ENCODE data around the gene UBE2C.

Gene UBE2C

DNA sequence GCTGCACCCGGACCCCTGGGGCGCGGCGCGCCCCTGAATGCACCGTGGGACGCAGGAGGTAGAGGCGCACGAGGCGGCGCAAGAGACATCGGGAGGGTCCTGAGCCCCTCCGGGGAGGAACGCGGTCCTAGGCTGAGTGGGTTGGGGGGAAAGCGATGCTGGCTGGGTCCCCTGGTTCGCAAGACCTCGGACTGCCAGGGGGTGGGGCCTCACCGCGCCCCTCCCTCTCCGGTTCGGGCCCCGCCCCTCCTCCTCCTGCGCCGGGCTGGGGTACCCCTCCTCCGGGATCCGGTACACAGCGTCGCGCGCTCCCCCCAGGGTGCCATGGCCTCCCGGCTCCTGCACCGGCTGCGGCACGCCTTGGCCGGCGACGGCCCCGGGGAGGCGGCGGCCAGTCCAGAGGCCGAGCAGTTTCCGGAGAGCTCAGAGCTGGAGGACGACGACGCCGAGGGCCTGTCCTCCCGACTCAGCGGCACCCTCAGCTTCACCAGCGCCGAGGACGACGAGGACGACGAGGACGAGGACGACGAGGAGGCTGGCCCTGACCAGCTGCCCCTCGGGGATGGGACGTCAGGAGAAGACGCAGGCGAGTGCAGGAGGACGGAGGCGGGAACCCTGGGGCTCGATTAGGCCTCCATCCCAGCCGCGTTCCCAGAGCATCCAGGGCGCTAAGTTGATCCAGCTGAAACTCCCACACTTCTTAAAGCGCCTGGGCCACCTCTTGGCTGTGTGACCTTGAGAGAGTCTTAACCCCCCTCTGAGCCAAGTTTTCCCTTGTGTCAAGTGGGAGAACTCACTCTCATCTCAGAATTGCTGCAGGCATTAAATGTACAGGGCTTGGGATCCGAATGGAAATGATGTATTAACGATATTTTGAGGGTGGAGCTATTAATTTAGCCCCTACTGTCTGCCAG lies 21.7 kb downstream of the UBE2C start:
- DNase-seq, result no peak

DNA sequence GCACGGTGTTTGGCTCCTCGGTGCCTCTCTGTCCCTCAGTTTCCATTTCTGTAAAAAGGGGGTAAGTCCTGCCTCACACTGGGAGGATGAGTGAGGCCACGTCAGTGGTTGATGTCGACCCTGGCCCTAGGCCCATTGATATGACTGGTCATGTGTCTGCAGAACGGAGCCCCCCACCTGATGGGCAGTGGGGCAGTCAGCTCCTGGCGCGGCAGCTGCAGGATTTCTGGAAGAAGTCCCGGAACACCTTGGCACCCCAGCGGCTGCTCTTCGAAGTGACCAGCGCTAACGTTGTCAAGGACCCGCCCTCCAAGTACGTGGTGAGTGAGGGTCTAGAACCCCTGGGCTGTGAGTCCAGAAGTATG lies 22.3 kb downstream of the UBE2C start:
- DNase-seq, result no peak

DNA sequence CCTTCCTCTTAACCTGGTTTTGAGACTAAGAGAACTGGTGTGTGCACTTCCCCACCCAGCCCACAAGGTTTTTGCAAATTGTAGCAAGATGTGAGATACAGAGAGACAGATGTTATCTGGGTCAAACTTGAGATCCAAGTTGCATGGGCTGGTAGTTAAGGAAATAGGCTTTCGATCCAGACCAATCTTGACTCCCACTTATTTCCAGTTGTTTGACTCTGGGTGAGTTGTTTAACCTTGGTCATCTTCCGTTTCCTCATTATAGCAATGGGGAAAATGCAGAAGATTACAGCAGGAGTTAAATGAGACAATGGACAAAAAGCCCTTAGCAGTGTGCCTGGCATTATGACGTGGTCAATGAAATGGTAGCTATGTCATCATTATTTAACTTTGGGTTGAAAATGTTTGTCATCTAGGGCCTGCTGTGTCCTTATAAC lies 22.9 kb downstream of the UBE2C start:
- DNase-seq, result no peak

GRCh38 chr20:45835825-45836224 lies 23.4 kb downstream of the UBE2C start:
- DNase-seq, result no peak

DNA sequence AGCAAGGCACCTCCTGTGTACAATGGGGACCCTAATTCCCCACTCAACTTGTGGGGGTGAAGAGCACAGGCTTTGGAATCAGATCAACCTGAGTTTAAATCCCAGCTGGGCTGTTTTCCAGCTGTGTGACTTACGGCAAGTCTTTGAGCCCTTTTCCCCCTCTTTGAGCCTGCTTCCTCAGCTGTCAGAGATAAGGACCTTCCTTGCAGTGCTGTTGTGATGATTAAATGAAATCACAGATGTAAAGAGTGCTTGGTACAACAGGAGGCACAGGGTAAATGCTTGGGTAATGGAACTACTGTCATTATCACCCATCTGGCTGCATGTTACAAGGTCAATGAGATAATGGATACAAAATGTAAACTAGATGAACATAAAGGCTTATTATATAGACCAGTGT lies 24.4 kb downstream of the UBE2C start:
- DNase-seq, result no peak

DNA sequence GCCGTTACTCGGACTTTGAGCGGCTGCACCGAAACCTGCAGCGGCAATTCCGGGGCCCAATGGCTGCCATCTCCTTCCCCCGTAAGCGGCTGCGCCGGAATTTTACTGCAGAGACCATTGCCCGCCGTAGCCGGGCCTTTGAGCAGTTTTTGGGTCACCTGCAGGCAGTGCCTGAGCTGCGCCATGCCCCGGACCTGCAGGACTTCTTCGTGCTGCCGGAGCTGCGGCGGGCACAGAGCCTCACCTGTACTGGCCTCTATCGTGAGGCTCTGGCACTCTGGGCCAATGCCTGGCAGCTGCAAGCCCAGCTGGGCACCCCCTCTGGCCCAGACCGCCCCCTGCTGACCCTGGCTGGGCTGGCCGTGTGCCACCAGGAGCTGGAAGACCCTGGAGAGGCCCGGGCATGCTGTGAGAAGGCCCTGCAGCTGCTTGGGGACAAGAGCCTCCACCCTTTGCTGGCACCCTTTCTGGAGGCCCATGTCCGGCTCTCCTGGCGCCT lies 28.3 kb downstream of the UBE2C start:
- DNase-seq, result no peak

GRCh38 chr20:45841407-45842129 lies 29.1 kb downstream of the UBE2C start:
- no peak for DNase-seq

- DNase-seq, result no peak
Observed at GRCh38 chr20:45842169-45842812, 29.8 kb downstream of the UBE2C start.

DNA sequence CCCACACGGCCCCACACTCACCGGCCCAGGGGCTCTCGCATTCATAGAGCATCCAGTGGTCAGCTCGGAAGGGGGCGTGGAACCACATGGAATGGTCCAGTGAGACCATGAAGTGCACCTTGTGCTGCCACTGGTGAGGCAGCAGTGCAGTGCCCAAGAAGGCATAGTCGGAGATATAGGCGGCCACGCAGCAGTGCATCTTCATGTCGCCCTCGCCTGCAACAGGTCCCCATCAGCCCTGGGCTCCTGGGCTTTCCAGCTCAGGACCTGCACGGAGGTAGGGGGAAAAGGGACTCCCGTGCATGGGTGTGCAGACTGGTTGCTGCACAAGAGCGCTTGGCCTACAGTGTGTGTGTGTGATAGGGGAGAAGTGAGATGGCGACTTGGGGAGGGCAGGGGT lies 31.1 kb downstream of the UBE2C start:
- no peak for DNase-seq

DNA sequence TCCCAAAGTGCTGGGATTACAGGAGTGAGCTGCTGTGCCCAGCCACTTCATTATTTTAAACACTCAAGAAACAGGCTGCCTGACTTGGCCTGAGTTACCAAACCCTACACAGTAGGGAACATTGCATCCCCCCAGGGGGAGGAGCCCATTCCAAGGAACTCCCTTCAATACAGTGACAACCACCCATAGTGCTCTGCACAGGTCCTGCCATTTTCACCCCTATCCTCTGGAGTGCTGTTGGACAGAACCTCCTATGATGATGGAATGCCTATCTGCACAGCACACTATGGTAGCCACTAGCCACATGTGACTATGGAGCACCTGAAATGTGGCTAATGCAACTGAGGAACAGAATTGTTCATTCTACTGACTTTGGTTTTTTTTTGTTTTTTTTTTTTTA lies 33.0 kb downstream of the UBE2C start:
- DNase-seq, result no peak

- no peak for DNase-seq
Observed at GRCh38 chr20:45848421-45848820, 36.0 kb downstream of the UBE2C start.

DNA sequence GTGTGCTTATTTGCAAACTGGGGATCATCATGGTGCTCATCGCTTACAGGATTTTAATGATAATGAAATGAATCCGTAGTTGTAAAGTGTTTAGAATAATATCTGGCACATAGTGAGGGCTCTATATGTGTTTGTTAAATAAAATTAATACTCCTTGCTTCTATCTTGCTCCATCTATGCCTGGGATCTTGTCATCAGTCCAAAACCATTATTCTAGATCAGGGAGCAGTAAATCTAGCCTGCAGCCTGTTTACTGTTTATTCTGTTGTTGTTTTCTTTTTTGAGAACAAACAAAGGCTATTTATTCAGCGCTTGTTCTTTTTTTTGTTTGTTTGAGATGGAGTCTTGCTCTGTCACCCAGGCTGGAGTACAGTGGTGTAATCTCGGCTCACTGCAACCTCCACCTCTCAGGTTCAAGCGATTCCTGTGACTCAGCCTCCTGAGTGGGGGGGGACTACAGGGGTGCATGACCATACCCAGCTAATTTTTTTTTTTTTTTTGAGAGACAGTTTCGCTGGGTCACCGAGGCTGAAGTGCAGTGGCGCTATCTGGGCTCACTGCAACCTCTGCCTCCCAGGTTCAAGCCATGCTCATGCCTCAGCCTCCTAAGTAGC lies 36.6 kb downstream of the UBE2C start:
- no peak for DNase-seq

DNA sequence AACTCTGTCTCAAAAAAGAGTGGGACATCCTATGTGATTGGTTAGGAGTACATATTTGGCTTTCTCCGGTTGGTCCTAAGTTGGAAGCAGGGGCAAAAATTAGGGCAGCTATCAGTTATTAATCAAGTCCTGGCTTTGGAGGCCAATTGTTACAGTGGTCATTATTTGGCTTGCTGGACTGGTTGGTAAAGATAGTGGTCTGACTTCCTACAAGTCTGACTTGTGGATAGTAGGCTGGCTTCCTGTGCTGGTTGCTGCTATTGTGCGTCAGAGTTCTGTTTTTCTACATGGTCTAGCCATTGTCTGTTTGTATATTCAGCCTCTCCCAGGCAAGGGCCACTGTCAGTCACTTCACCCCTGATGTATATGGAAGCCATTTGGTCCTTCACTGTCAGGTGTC lies 37.8 kb downstream of the UBE2C start:
- DNase-seq, result no peak

DNA sequence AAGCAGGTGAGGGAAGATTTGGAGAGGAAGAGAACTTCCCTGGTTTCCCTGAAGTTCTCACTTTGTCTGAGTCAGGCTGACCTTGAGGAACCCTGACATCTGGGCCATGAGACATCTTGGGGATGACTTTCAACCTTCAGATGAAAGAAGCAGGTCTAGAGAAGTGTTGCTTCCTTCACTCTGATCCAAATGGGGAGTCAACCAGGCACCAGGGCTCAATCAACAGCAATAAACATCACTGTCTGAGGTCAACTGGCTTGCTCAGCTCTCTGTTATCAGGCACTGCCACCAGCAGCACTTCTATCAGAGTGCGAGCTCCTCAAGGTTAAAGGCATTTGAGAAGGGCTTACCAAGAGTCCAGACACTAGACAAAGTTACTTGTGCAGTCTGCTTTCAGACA lies 38.5 kb downstream of the UBE2C start:
- DNase-seq, result no peak

DNA sequence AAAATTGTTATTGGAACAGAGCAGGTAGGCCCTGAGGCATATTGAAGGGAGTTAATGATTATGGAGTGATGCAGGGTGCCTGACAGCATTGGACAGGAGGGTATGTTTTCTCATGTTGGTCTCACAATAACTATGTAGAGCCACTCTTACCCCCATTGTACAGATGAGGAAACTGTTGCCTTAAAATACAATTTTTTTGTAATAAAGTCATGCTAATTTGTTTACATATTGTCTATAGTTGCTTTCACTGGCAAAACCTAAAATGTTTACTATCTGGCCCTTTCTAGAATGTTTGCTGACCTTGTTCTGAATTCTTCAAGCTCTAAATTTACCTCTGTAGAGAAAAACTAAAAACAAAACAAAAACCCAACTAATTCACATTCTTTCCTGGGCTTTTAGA lies 39.1 kb downstream of the UBE2C start:
- DNase-seq, result no peak

DNA sequence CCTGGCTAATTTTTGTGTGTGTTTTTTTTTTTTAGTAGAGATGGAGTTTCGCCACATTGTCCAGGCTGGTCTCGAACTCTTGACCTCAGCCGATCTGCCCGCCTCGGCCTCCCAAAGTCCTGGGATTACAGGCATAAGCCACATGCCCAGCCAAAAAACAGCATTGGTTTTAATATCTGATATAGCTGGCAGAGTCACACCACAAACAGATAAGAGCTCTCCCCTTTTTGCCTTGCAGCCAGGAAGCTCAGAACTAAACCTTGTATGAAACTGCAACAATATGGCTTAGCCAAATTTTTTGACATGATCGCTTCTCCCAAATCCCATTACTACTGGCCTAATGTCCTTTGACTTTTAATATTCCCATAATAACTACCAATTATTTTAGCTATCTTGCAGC lies 39.9 kb downstream of the UBE2C start:
- DNase-seq, result no peak

DNA sequence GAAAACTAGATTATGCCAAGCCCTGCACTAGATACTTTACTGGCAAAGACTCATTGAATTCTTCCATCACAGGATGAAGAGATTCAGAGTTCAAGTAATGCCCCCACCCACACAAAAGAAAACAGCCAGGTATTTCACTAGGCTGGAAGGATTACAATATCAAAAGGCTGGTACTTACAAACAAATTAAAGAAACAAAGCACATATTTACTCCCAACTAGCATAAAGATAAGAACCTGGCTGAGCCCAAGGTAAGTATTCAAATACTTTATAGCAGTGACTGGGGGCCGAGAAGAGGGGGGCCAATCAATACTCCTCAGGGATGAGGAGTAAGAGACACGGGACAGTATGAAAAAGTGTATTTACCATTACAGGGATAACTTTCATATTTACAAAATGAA lies 41.0 kb downstream of the UBE2C start:
- no peak for DNase-seq

DNA sequence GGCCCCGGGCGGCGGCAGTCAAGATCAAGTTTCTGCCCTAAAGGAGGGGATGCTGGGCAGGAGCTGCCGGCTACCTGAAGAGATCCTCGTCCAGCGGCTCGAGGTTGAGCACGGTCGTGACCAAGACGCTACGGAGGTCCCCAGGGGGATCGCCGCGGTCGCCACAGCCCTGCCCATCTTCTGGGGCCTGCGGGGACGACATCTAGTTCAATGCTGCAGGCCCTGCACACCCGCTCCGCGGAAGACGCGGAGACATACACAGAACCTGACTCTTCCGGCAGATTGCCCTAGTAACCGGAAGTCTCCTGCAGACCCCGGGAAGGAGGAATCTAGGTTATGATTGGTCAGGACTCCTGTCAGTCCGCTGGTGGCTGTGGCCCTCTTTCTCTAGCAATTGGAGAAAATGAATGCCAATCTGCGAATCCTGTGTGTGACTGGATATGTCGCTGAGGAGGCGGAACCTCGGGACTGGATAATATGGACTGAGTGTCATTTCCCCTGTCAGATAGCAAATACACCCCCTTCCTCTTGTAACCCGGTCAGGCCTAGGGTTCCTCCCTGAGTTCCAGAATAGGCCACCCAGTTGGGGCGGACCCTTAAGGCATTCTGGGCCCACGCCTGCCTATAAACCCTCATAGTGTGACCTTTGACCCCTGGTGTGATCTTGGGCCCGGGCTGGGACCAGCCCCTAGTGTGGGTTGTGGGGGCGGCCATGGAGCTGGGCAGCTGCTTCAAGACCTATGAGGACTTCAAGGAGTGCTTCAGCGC lies 44.9 kb downstream of the UBE2C start, which contains the start of the genes ACOT8 and ZSWIM3:
ACOT8 (minus strand) TSS at position 279 of the 768 bp plus-strand sequence; CDS start at position 202, 77 bp downstream.
ZSWIM3 (plus strand) TSS at position 501 of the 768 bp plus-strand sequence; CDS start at position 713, 212 bp downstream.
- DNase-seq, result peak; percentile 98

- no peak for DNase-seq
Observed at GRCh38 chr20:45857882-45858216, 45.4 kb downstream of the UBE2C start.

DNA sequence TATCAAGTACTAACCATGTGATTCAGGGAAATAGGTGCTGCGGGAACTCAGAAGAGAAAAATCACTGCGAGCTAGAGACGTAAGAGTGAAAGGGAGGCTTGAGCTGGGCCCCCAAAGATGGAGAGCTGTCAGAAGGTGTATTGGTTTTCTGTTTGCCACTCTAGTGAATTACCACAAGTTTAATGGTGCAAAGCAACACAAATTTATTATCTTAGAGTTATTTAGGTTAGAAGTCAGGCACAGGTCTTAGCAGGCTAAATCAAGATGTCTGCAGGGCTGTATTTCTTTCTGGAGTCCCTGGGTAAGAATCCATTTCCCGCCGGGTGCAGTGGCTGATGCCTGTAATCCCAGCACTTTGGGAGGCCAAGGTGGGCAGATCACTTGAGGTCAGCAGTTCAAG lies 47.5 kb downstream of the UBE2C start:
- no peak for DNase-seq

DNA sequence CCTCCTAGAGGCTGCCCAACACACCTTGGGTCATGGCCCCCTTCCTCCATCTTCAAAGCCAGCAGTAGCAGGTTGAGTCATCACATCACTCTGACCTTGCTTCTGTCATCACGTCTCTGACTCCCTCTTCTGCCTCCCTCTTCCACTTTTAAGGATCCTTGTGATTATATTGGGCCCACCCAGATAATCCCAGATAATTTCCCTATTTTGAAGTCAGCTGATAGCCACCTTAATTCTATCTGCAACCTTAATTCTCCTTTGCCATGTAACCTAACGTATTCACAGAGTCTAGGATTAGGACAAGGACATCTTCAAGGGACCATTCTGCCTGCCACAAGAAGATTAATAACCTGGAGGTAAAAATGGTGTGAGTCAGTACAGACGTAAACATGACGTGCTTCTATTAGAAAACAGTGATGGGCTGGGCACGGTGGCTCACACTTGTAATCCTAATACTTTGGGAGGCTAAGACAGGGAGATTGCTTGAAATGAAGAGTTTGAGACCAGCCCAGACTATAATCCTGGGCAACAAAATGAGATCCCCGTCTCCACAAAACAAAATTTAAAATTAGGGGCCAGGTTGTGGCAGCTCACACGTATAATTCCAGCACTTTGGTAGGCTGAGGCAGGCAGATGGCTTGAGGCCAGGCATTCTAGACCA lies 48.2 kb downstream of the UBE2C start:
- DNase-seq, result no peak
